Activated CD4-positive, alpha-beta T cell treated with anti-CD3 and anti-CD28 coated beads for 36 hours (primary cell): ENCODE results near the gene GLDC. TPM values are rescaled to one million over a fixed set of nuclear protein-coding genes. Genes with fewer than 3 reads are reported as not detected.
A peak's percentile ranks its signal among the peaks of the same experiment; 100 is the strongest.
"Not testable (repeated sequence)": the region's sequence is repeated elsewhere in the genome, so short reads cannot be mapped to it uniquely, and the experiment has no call there.

Experiments
- ATAC-seq: fragments of 200-7000 bp; cut with Tn5 transposase; one replicate; pipeline ENCODE4 v1.10.0; 2021; ENCODE audit warnings: mild to moderate bottlenecking, moderate library complexity
- CTCF ChIA-PET: fragments of 350-600 bp; sonication (Branson Sonifier 250); formaldehyde crosslinking; loops from one replicate; lab custom pipeline; 2021; ENCODE audit warnings: antibody characterized with exemption; lab: Charles Lee
- POLR2A ChIA-PET: fragments of 350-600 bp; sonication (Branson Sonifier 250); formaldehyde crosslinking; loops from one replicate; lab custom pipeline; 2021; ENCODE audit warnings: antibody characterized with exemption, inconsistent platforms; lab: Charles Lee
- DNase-seq: peaks from one replicate; pipeline ENCODE4 v3.0.0-alpha.2; 2020
- H3K27ac Mint-ChIP-seq: one replicate; pipeline ENCODE4 v1.8.0; 2021; ENCODE audit warnings: mixed read lengths
- H3K27me3 Mint-ChIP-seq: one replicate; pipeline ENCODE4 v1.8.0; 2021; ENCODE audit warnings: mixed read lengths
- H3K36me3 Mint-ChIP-seq: one replicate; pipeline ENCODE4 v1.8.0; 2021; ENCODE audit warnings: low read depth, mixed read lengths
- H3K4me1 Mint-ChIP-seq: one replicate; pipeline ENCODE4 v1.8.0; 2021; ENCODE audit warnings: mixed read lengths
- H3K4me3 Mint-ChIP-seq: one replicate; pipeline ENCODE4 v1.8.0; 2021; ENCODE audit warnings: mild to moderate bottlenecking, moderate library complexity, mixed read lengths
- H3K9me3 Mint-ChIP-seq: one replicate; pipeline ENCODE4 v1.8.0; 2021; ENCODE audit warnings: low read depth, mixed read lengths
- intact Hi-C, 2 experiments: fragments of 100-400 bp; cut with DNase I in 1 of 2; cut with micrococcal nuclease in 1 of 2; formaldehyde crosslinking; loops; one replicate each; pipeline versions ENCODE4 v1.14.2 to v1.15.1; 2022 to 2024; cut with DNase I, micrococcal nuclease
- total RNA-seq, 2 experiments: library from RNA; stranded (reverse); gene quantifications; one replicate each; pipeline ENCODE4 v1.2.3, GENCODE V29; 2021

GLDC gene
- total RNA-seq, 2 experiments from 2014 or later = 0.95 to 1.8 TPM

GRCh38 chr9:6545017-6545691 lies 100.4 kb downstream of the GLDC start:
- Mint-ChIP-seq H3K4me1 (no peaks in the 10 kb centered on the region), H3K27ac (no peak overlapping the region), H3K27me3 (peaks cover 2% of the 10 kb centered on the region), H3K9me3 (no peaks in the 10 kb centered on the region), H3K36me3 (no peaks in the 10 kb centered on the region), H3K4me3 (no peak overlapping the region)
- intact Hi-C loops = no loop called here
- ATAC-seq = no peak
- POLR2A ChIA-PET = no interaction called here
- no peak for DNase-seq
- CTCF ChIA-PET = no interaction called here

- POLR2A ChIA-PET = no interaction called here
- ATAC-seq = no peak
Measured at GRCh38 chr9:6543204-6543603, 102.3 kb downstream of the GLDC start.

GRCh38 chr9:6542617-6543016 lies 102.9 kb downstream of the GLDC start:
- ATAC-seq, H3K4me3 Mint-ChIP-seq, H3K4me1 Mint-ChIP-seq, H3K27ac Mint-ChIP-seq, H3K36me3 Mint-ChIP-seq, POLR2A ChIA-PET, H3K9me3 Mint-ChIP-seq, DNase-seq, H3K27me3 Mint-ChIP-seq, intact Hi-C loops: not testable (repeated sequence)
- CTCF ChIA-PET = interaction anchor here (0.8 to 1.2 kb wide), 4 partner anchors 14 to 188 kb away, joined by 3 to 4 read pairs (median 3); no protein-coding TSS in a partner anchor

More at GRCh38 chr9:6543204-6543603, 102.3 kb downstream of the GLDC start:
- intact Hi-C loops = no loop called here
- Mint-ChIP-seq H3K27ac (no peak overlapping the region), H3K4me1 (peaks cover 5% of the 10 kb centered on the region), H3K9me3 (no peaks in the 10 kb centered on the region), H3K36me3 (no peaks in the 10 kb centered on the region), H3K4me3 (no peak overlapping the region), H3K27me3 (peaks cover 2% of the 10 kb centered on the region)
- CTCF ChIA-PET = interaction anchor here (0.9 to 1.2 kb wide), 2 partner anchors 16 to 188 kb away, joined by 3 to 4 read pairs; no protein-coding TSS in a partner anchor
- no peak for DNase-seq

GRCh38 chr9:6538666-6539071 lies 106.9 kb downstream of the GLDC start:
- intact Hi-C loops = no loop called here
- ChIA-PET POLR2A (no interaction called here), CTCF (no interaction called here)
- ATAC-seq (peak; percentile 63), DNase-seq (no peak)
- H3K27ac Mint-ChIP-seq = no peak overlapping the region
- no peak overlapping the region for H3K4me3 Mint-ChIP-seq
- H3K9me3 Mint-ChIP-seq = no peaks in the 10 kb centered on the region
- no peaks in the 10 kb centered on the region for H3K36me3 Mint-ChIP-seq
- peaks cover 8% of the 10 kb centered on the region for H3K27me3 Mint-ChIP-seq
- peaks cover 5% of the 10 kb centered on the region for H3K4me1 Mint-ChIP-seq

- peaks cover 5% of the 10 kb centered on the region for H3K27me3 Mint-ChIP-seq
- H3K9me3 Mint-ChIP-seq = no peaks in the 10 kb centered on the region
- ChIA-PET POLR2A (no interaction called here), CTCF (no interaction called here)
- H3K36me3 Mint-ChIP-seq = no peaks in the 10 kb centered on the region
- no peak overlapping the region for H3K4me3 Mint-ChIP-seq
- H3K4me1 Mint-ChIP-seq = peaks cover 5% of the 10 kb centered on the region
- intact Hi-C loops = no loop called here
- DNase-seq (no peak), ATAC-seq (no peak)
- H3K27ac Mint-ChIP-seq = no peak overlapping the region
Measured at GRCh38 chr9:6535594-6535993, 109.9 kb downstream of the GLDC start.

- intact Hi-C loops = no loop called here
- H3K4me1 Mint-ChIP-seq = no peaks in the 10 kb centered on the region
Measured at GRCh38 chr9:6525326-6526045, 120.0 kb downstream of the GLDC start.

GRCh38 chr9:6522263-6522662 lies 123.3 kb downstream of the GLDC start:
- no peak overlapping the region for H3K4me3 Mint-ChIP-seq
- no peaks in the 10 kb centered on the region for H3K4me1 Mint-ChIP-seq
- CTCF ChIA-PET = interaction anchor here (0.6 kb wide), 1 partner anchor 115 kb away, joined by 3 read pairs; no protein-coding TSS in a partner anchor
- POLR2A ChIA-PET = no interaction called here
- peaks cover 7% of the 10 kb centered on the region for H3K9me3 Mint-ChIP-seq
- no peaks in the 10 kb centered on the region for H3K27me3 Mint-ChIP-seq
- H3K27ac Mint-ChIP-seq = no peak overlapping the region
- intact Hi-C loops = no loop called here
- DNase-seq = no peak
- no peak for ATAC-seq
- peaks cover 40% of the 10 kb centered on the region for H3K36me3 Mint-ChIP-seq

More at GRCh38 chr9:6525326-6526045, 120.0 kb downstream of the GLDC start:
- ATAC-seq (no peak), DNase-seq (no peak)
- H3K9me3 Mint-ChIP-seq = peaks cover 7% of the 10 kb centered on the region
- no peak overlapping the region for H3K4me3 Mint-ChIP-seq
- no peaks in the 10 kb centered on the region for H3K27me3 Mint-ChIP-seq
- H3K36me3 Mint-ChIP-seq = peaks cover 23% of the 10 kb centered on the region
- H3K27ac Mint-ChIP-seq = no peak overlapping the region
- ChIA-PET CTCF (interaction anchor here (0.7 kb wide), 1 partner anchor 19 kb away, joined by 4 read pairs; no protein-coding TSS in a partner anchor), POLR2A (interaction anchor here (0.7 kb wide), 1 partner anchor 108 kb away, joined by 3 read pairs; no protein-coding TSS in a partner anchor)

GRCh38 chr9:6512085-6512657 lies 133.4 kb downstream of the GLDC start:
- H3K36me3 Mint-ChIP-seq = peaks cover 19% of the 10 kb centered on the region
- no peaks in the 10 kb centered on the region for H3K9me3 Mint-ChIP-seq
- no peaks in the 10 kb centered on the region for H3K4me1 Mint-ChIP-seq
- H3K27ac Mint-ChIP-seq = no peak overlapping the region
- no peaks in the 10 kb centered on the region for H3K27me3 Mint-ChIP-seq
- H3K4me3 Mint-ChIP-seq = no peak overlapping the region
- POLR2A ChIA-PET = interaction anchor here (0.6 kb wide), 1 partner anchor 97 kb away, joined by 6 read pairs; no protein-coding TSS in a partner anchor
- DNase-seq (no peak), ATAC-seq (no peak)
- CTCF ChIA-PET = interaction anchor here (1.1 kb wide), 1 partner anchor 145 kb away, joined by 3 read pairs; no protein-coding TSS in a partner anchor
- intact Hi-C loops = loop anchor here in 1 of 2 experiments (10.0 kb wide), 1 partner anchor 47 kb away; no protein-coding TSS in a partner anchor

GRCh38 chr9:6506571-6506970 lies 139.0 kb downstream of the GLDC start:
- no peaks in the 10 kb centered on the region for H3K27me3 Mint-ChIP-seq
- H3K9me3 Mint-ChIP-seq = no peaks in the 10 kb centered on the region
- POLR2A ChIA-PET = no interaction called here
- intact Hi-C loops = no loop called here
- peaks cover 50% of the 10 kb centered on the region for H3K36me3 Mint-ChIP-seq
- CTCF ChIA-PET = interaction anchor here (1.1 kb wide), 1 partner anchor 19 kb away, joined by 4 read pairs; no protein-coding TSS in a partner anchor
- no peaks in the 10 kb centered on the region for H3K4me1 Mint-ChIP-seq
- H3K4me3 Mint-ChIP-seq = no peak overlapping the region
- ATAC-seq (no peak), DNase-seq (no peak)
- H3K27ac Mint-ChIP-seq = no peak overlapping the region

GRCh38 chr9:6502399-6502798 lies 143.1 kb downstream of the GLDC start:
- DNase-seq = no peak
- ChIA-PET CTCF (no interaction called here), POLR2A (no interaction called here)
- Mint-ChIP-seq H3K9me3 (no peaks in the 10 kb centered on the region), H3K27me3 (no peaks in the 10 kb centered on the region), H3K36me3 (peaks cover 58% of the 10 kb centered on the region), H3K4me3 (no peak overlapping the region), H3K27ac (peak overlapping the region; percentile 42), H3K4me1 (peaks cover 5% of the 10 kb centered on the region)
- ATAC-seq = no peak
- intact Hi-C loops = no loop called here

GRCh38 chr9:6501526-6502210 lies 143.9 kb downstream of the GLDC start:
- H3K36me3 Mint-ChIP-seq = peaks cover 62% of the 10 kb centered on the region

More at GRCh38 chr9:6501526-6502210, 143.9 kb downstream of the GLDC start:
- ChIA-PET POLR2A (no interaction called here), CTCF (no interaction called here)
- H3K27me3 Mint-ChIP-seq = no peaks in the 10 kb centered on the region
- no peak overlapping the region for H3K4me3 Mint-ChIP-seq
- ATAC-seq = no peak
- no peak for DNase-seq
- peaks cover 5% of the 10 kb centered on the region for H3K4me1 Mint-ChIP-seq
- H3K9me3 Mint-ChIP-seq = no peaks in the 10 kb centered on the region
- intact Hi-C loops = no loop called here
- no peak overlapping the region for H3K27ac Mint-ChIP-seq
